ENCODE results near the gene SLC35F3.
A peak's percentile ranks its signal among the peaks of the same experiment; 100 is the strongest.
"Not testable (repeated sequence)": the region's sequence is repeated elsewhere in the genome, so short reads cannot be mapped to it uniquely, and the experiment has no call there.

The SLC35F3 gene

GRCh38 chr1:234199476-234200127, 295.1 kb downstream of the SLC35F3 start:
- DNase-seq (ENCODE audit: low read depth) = no peak

GRCh38 chr1:234200566-234200965, 296.1 kb downstream of the SLC35F3 start:
- no peak for DNase-seq (ENCODE audit: low read depth)

DNA sequence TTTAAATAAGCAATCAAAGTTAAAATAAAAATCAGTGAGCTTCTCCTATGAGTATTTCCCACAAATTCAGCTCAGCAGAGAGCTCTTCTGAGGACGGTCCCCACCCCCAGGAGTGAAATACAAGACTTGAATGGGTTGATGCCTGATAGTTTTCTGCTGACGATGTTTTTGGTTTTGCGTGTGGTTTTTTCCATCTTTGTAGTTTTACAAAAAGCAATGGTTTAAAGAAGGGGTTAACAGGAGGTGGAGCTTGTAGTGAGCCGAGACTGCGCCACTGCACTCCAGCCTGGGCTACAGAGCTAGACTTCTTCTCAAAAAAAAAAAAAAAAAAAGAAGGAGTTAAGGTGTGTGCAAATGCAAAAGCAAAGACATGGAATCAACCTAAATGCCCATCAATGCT, 297.1 kb downstream of the SLC35F3 start:
- no peak for DNase-seq (ENCODE audit: low read depth)

DNA sequence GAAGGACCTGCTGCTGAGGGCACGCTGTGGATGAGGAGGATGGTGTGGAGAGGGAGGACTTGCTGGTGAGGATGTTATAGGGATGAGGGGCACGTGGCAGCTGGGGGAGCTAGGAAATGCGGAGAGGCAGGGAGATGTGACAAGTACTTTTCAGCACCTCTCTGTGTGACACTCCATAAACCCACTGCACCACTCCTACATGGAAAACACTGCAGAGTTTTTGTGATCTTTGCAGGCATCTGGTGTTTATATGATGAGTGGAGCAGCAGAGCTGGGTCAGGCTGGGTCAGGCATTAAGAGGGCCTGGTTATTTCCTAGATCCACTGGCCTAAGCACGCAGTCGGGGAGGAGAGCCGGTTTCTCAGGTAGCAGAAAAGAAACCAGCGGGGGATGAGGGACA, 301.5 kb downstream of the SLC35F3 start:
- DNase-seq (ENCODE audit: low read depth) = no peak

DNA sequence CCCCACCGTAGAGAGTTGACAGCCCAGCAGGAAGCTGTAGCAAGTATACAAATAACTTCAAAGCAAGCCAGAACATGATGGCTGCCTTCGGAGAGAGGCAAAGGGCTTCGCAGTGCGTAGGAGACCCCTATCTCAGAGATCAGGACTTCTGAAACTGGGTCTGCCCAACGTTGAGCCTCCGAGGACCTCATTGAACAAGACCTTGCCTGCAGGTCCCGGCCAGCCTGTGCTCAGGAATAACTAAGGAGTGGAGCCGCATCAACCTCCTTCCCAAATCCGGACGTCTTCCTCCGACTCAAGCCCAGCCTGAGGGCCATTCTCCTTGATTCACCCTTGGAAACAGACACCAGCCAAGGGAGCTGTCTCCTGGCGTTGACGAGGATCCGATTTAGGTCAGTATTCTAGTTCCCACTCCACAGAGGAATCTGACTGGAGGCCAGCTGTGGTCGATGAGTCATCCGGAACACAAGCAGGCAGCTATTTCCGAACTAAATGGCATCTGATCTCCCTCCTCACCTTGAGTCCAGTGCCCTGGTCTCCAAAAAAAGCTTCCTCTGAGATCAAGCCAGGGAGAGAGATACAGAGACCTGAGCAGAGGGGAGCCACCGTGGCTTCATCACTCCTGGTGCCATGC, 302.3 kb downstream of the SLC35F3 start:
- peak; percentile 67 for DNase-seq (ENCODE audit: low read depth)

GRCh38 chr1:234208351-234208750, 303.9 kb downstream of the SLC35F3 start:
- DNase-seq (ENCODE audit: low read depth) = no peak

DNA sequence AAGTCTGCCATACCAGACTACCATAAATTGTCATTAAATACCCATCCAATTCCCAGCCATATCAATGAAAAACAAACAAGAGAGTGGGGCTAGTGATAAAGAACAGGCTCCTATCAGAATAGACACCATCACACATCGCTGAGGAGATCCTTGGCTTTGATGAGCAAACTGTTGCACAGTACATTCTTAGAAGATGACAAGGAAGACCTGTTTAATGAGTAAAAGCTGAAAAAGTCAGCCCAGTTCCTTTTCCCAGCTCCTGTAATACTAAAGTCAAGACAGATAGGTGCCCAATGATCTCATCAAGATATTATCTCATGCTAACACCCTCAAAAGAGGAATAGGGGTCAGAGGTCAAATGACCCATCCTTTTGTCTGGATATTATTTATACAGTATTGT, 304.3 kb downstream of the SLC35F3 start:
- DNase-seq (ENCODE audit: low read depth) = no peak

DNA sequence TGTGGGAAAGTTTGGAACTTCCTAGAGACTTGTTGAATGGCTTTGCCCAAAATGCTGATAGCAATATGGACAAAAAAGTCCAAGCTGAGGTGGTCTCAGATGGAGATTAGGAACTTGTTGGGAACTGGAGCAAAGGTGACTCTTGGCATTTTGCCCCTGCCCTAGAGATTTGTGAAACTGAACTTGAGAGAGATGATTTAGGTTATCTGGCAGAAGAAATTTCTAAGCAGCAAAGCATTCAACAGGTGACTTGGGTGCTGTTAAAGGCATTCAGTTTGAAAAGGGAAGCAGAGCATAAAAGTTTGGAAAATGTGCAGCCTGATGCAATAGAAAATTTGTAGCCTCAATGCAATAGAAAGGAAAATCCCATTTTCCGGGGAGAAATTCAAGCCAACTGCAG, 306.0 kb downstream of the SLC35F3 start:
- not testable (repeated sequence) for DNase-seq (ENCODE audit: low read depth)

- not testable (repeated sequence) for DNase-seq (ENCODE audit: low read depth)
Observed at GRCh38 chr1:234211855-234212254, 307.4 kb downstream of the SLC35F3 start.

DNA sequence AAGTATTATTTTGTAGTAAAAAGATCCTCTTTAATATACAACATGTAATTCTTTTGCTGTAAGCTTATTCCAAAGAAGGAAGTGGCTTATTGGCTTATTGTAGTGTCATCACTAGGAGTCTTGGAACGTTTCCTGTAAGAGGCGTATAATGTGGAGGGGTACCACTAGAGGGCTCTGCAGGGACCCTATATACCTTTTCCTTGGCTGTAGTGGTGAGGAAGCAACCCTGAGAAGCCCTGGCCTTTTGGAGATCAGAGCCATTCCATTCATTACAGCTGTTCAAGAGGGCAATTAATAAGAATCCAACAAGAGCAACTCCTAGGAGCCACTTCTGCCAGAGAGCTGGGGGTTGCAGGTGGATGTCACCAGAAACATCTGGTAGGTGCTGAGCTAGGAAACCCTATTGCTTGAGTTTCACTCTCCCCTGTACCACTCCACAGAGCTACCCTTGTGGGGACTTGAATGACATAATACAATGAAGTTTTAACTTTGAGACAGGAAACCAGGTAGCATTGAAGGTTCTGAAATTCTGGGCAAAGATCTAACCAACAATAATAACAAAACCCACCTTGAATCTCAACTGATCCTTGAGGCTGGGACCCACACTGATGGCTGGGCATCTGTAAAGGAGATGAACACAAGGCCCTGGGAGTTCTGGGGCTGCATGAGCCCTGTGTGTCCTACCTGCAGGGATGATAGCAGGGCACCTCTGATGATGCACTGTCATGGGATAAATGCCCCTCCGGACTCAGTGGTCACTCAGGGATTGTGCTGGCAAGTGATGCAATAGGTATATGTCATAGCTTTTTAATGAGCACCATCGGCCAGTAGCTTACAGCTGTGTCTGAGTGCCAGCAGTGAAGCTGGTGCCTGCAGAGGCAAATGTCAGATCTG, 308.5 kb downstream of the SLC35F3 start:
- no peak for DNase-seq (ENCODE audit: low read depth)

DNA sequence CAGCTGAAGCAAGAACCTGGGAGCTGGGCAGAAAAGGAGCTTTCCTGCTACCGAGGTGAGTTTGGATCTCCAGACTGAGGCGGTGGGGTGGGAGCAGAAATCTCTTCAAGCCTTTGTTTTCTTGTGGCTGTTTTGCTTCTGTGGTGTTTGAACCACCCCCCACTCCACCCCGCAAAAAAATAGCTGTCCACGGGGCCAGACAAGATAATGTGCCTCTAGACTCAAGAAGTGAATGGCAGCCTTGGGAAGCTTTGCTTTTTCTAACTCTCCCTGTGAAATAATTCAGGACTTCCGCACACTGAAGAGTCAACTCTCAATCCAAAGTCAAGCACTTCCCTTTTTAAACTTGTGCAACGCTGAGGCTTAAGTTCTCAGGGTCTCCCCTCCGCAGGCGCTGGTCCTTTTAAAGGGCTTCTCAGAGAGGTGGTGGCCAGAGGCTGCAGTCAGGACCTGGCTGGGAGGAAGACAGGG, 309.2 kb downstream of the SLC35F3 start:
- no peak for DNase-seq (ENCODE audit: low read depth)

GRCh38 chr1:234214129-234214910, 309.8 kb downstream of the SLC35F3 start:
- DNase-seq (ENCODE audit: low read depth) = no peak

GRCh38 chr1:234214911-234215892, 310.7 kb downstream of the SLC35F3 start:
- DNase-seq (ENCODE audit: low read depth) = no peak

- DNase-seq (ENCODE audit: low read depth) = no peak
Observed at GRCh38 chr1:234216116-234216703, 311.7 kb downstream of the SLC35F3 start.

DNA sequence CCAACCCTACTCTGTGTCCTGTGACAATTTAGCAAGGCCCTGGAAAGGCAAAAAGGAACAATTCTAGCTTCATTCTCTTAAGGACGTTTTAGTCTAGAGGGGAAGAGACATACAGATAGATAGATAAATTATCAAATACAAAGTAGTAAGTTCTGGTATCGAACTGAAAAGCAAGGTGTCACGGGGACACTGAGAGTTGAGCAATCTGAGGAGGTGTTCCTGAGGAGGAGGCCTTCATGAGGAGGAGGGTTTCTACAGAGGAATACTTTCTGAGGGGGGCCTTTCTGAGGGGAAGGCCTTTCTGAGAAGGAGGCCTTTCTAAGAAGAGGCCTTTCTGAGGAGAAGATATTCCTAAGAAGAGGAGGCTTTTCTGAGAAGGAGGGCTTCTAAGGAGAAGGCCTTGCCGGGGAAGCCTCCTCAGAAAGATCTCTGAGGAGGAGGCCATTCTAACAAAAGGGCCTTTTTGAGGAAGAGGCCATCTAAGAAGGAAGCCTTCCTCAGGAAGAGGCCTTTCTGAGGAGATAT, 312.9 kb downstream of the SLC35F3 start:
- DNase-seq (ENCODE audit: low read depth) = no peak

DNA sequence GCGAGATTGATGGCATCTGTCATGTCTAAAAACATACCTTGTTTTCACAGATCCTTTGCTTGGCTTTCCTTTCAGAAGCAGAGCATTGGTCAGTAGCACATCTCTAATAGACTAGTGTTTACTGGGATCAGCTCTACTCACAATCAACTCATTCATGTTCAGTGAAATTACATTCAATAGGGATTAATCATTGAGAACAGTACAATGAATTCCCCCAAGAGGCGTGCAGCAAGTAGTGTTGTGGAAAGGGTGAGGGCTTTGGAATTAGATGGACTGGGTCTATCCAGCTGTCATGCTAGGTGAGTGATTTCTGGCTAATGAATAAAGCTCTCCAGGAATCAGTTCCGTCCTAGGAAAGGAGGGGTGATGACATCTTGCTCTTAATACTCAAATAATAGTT, 313.6 kb downstream of the SLC35F3 start:
- no peak for DNase-seq (ENCODE audit: low read depth)

DNA sequence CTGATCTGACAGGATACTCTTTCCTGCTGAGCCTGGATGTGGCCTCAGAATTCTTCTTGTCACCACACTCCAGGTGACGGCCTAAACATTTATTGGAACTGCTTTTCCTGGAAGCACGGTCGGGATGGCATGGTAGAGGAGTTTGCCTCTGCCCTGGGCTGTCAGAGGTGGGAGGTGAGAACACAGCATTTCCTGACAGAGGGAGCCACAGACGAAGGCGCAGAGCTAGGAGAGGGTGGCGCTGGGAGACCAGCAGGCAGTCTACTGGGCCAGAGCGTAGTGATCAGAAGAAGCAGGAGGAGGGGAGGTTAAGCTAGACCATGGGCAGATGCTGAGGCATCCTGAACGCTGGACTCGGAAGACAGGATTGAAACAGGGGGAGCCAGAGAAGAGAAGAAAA, 315.2 kb downstream of the SLC35F3 start:
- DNase-seq (ENCODE audit: low read depth) = no peak

DNA sequence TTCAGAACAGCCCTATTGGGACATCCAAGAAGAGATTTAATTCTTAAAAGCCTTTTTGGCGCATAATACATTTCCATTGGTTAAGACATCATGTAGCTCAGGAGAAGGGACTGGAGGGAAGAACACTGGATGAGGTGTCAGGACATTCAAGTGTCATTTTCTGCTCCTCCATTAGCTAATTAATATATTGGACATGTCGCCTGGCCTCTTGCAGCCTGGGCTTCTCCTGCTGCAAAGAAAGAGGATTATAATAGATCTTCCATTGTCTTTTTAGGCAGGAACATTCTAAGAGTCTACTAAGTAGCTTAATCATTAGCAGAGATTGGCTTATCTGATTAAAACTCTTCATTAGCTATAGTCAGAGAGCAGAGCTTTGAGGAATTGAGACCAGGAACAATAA, 317.1 kb downstream of the SLC35F3 start:
- no peak for DNase-seq (ENCODE audit: low read depth)

- no peak for DNase-seq (ENCODE audit: low read depth)
Observed at GRCh38 chr1:234222561-234223280, 318.2 kb downstream of the SLC35F3 start.
